Activated CD4-positive, alpha-beta T cell treated with anti-CD3 and anti-CD28 coated beads for 48 hours (primary cell): ENCODE results near the gene KLHL30.

Experiments used
- DNase-seq: peaks from one replicate; pipeline ENCODE4 v3.0.0-alpha.2; 2020

The KLHL30 gene, protein sequence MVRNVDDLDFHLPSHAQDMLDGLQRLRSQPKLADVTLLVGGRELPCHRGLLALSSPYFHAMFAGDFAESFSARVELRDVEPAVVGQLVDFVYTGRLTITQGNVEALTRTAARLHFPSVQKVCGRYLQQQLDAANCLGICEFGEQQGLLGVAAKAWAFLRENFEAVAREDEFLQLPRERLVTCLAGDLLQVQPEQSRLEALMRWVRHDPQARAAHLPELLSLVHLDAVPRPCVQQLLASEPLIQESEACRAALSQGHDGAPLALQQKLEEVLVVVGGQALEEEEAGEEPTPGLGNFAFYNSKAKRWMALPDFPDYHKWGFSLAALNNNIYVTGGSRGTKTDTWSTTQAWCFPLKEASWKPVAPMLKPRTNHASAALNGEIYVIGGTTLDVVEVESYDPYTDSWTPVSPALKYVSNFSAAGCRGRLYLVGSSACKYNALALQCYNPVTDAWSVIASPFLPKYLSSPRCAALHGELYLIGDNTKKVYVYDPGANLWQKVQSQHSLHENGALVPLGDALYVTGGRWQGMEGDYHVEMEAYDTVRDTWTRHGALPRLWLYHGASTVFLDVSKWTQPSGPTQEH

DNA sequence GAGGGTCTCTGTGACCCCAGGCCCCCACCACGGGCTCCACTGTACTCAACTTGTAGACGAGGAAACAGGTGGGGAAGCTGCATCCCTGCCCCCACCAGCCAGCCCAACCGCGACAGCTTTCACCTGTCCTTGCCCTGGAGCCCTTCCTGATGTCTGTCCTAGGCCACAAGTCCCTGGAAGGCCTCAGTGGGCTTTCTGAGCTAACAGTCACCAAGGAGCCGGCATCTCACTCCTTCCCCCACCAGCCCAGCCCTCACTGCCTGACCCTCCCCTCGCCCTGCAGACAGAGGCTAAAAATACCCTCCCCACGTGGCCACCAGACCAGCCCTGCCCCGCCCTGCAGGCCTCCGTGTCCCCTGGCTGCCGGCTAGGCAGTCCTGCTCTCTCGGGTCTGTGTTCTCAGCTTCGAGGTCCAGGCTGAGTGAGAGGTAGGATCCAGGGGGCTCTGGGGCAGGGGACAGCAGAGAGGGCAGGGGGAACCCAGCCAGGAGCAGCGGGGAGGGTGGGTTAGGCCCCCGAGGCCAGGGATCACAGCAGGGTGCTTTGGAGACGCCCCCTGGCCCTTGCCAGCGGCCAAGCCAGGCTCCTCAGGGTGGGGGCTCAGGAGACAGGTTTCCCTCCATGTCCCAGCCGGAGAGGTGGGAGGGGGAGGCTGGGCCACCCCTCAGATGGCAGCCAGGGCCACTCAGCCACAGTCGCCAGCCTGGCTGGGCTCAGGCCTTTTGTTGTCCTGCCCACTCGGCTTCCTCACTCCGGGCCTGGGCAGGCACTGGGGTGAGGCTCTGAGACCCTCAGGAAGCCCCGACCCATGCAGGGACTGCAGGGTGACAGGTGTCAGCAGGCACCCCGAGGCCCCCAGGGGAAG is at the start of gene KLHL30:
KLHL30 (plus strand) TSS at position 338 of the 865 bp plus-strand sequence. CDS start 2,087 bp downstream, outside the sequence.
- no peak for DNase-seq

DNA sequence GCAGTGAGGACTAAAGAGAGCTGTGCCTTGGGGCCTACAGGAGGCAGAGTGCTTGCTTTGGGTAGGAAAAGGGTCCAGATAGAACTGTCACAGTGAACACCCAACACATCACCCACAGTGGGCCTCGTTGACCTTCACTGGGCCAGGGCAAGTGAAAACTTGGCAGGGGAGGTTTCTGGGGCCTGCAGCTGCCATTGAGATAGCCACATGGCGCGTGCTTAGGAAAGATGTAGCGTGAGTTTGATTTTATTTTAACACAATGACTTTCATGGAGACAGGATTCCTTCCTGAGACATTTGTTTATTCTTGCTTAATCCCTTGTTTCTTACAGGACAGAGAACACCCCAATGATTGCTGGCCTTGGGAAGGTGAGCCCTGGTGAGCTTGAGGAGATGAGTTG is 47.6 kb upstream of the KLHL30 start:
- no peak for DNase-seq

DNA sequence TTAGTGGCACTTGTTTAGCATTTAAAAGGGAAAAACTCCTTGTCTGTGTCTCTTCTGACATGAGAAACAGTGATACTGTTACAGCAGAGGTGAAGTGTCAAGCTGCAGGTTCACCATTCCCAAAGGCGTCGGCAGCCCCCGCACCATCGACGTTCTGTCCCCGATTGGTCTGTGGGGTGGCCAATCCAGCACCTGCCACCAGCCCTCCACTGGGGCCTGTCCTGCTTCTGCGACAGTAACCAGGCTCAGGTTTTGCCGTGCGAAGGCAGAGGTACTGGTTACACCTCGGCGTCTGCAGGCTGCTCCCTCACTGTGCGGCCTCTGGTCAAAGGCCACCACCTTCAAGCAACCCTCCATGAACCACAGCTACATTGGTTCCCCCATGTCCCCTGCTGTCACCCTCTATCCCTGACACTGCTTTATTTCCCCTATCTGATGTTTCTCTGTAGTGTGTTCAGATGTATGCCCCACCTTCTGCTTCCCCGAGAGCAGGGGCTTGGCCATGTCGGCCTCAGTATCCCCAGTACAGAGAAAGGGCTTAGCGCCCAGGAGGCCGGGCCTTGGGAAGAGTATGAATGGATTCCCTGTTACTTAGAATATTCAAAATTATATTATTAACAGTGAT is 46.9 kb upstream of the KLHL30 start:
- no peak for DNase-seq

DNA sequence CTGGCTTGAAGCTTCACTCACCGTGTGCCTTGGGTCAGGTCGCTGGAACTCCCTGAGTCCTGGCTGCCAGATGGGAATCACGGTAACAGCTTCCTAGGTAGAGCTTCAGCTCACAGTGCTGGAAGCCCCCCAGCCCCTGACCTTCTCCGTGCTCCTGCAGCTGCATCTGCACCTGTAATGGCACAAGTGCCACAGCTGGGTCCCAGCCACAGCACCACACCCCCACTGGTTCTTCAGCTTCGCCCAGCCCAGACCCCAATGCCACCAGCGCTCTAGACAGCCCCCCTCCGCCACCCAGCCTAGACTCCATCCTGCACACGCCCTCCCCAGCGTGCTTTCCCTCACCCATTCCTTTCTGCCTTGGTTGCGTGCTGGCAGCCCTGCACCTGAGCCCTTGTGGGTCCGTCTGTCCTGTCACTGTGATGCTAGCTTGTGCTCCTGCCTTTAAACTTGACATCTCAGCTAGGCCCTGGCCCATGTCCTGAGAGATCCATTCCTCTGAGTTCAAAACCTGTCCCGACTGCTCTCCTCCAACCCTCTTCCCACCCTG is 45.9 kb upstream of the KLHL30 start:
- DNase-seq = no peak

DNA sequence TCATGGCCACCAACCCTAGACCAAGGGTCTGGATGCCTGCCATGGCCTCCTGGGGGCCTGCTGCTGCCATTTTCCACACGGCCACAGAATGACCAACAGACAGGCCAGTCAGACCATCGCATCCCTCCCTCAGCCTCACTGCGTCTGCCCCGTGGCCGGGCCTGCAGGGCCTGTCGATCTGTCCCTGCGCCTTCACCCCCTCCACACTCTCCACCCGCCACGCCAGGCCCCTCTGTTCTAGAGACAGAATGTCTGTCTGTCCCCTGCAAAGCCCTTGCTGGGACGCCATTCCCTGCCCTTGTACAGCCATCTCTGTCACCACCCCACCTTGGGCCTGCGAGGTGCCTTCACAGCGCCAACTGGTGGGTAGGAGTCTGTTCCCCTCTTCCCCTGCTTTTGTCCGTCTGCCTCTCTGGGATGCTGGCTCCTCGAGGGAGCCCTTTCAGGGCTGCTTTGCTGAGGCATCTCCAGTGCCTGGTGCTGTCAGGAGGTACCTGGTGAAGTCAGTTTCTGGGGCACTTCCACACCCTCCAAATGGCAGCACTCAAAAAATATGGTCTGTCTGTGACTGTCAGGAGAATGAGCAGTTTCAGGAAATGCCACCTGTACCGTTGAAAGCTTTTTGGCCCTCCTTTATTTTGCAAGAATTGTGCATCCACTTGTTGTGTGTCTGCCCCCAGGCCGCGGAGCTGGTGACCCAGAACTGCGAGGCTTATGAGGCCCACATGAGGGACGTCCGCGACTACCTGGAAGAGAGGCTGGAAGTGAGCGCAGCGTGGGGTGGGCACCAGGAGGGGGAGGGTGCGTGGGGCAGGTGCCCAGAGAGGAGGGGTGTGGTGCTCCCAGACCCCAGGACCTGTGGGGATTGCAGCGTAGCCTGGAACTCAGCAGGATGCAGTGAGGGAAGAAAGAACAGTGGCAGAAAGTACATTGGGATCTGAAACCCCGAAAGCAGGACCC is 45.0 kb upstream of the KLHL30 start:
- DNase-seq = no peak

DNA sequence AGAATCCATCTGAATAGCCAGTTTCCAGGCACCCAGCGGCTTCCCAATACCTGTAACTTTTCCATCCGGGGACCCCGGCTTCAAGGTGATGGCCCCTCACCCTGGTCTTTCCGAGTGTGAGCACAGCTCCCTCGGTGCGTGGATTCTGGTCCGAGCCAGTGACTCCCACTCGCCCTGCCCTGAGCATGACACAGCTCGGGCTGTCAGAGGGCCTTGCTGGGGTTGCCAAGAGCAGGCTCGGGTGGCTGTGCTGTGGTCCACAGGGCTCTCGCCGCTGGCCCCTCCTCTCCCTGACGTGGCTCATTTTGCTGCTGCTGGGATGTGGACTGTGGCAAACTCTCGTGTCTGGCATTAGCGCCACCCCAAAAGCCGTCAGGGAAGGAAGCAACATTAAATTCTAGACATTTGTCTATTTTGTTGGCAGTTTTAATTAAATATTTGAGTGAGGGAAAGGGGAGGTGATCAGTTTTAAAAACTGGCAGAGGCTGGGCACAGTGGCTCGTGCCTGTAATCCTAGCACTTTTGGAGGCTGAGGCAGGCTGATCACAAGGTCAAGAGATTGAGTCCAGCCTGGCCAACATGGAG is 43.9 kb upstream of the KLHL30 start:
- DNase-seq = no peak

DNA sequence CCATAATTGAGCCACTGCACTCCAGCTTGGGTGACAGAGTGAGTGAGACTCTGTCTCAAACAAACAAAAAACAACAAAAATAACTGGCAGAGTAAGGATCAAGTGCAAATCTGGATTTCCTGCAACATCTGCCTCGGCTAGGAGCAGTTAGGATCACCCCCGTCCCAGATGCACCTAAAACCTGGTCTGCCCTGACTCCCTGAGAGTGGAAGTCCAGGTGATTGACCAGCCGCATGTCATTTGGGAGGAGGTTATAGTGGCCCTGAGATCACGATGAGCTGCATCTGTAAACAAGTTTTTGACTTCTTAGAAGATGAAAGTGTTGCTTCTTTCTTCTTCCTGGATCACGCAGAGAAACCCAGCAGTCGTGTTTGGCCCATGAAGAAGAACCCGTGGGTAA is 43.3 kb upstream of the KLHL30 start:
- no peak for DNase-seq

DNA sequence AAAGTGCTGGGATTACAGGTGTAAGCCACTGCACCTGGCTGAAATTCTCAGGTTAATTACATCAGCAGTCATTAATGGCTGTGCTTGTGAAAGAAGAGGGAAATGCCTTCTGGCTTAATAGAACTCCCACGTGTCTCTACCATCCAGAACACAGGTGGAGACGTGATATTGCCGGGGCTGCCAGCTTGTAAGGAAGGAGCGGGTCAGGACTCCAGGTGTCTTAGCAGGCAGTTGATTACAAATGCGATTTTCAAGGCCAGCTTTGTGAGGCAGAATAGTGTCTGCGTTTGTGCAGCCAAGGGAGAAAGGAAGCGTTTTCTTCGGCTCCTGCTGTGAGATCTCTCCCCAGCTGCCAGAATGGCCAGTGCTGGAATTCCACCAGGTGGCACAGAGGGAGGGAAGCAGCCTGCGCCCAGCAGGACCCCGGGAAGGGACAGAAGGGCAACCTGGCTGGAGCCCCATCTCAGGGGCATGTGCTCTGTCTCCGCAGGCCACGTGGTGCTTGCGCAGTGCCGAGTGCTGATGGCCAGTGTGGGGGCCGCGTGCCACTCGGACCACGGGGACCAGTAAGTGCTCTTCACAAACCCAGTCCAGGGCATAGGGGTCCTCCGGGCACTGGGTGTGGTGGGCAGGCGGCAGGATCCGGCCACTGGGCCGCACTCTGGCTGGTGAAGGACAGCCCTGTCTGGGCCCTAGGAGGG is 42.0 kb upstream of the KLHL30 start:
- DNase-seq = no peak

DNA sequence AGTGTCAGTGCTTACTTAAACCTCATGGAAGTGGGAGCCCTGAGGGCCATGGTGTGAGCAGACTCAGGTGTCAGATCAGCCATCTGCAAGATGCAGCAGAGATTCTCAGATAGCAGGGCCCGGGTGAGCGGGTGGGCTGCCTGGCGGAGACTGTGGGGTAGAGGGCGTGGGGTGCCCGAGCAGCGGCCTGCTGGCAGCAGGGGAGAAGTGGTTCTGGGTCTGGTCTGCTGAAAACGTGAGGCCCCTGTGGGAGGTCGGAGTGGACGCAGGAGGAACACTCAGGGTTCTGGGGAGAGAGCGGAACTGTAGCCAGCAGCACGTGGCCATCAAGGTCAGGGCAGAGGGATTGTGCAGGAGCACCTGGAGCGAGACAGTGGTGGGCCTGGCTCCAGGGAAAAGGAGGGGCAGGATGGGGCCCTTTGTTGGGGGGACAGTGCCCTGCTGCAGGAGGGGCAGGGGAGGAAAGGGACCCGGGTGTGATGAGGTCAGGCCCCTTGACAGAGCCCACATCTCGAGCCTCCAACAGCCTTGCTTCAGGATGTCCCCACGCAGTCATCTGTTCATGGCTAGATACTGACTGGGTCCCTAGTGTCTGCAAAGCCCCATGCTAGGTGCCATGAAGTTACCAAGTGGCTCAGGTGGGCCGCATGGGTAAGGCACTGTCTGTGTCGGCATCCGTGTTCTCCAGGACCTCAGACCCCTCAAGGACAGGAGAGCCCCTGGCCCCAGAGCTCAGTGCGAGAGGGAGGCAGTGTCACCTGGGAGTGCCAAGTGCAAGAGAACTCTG is 41.1 kb upstream of the KLHL30 start:
- no peak for DNase-seq

DNA sequence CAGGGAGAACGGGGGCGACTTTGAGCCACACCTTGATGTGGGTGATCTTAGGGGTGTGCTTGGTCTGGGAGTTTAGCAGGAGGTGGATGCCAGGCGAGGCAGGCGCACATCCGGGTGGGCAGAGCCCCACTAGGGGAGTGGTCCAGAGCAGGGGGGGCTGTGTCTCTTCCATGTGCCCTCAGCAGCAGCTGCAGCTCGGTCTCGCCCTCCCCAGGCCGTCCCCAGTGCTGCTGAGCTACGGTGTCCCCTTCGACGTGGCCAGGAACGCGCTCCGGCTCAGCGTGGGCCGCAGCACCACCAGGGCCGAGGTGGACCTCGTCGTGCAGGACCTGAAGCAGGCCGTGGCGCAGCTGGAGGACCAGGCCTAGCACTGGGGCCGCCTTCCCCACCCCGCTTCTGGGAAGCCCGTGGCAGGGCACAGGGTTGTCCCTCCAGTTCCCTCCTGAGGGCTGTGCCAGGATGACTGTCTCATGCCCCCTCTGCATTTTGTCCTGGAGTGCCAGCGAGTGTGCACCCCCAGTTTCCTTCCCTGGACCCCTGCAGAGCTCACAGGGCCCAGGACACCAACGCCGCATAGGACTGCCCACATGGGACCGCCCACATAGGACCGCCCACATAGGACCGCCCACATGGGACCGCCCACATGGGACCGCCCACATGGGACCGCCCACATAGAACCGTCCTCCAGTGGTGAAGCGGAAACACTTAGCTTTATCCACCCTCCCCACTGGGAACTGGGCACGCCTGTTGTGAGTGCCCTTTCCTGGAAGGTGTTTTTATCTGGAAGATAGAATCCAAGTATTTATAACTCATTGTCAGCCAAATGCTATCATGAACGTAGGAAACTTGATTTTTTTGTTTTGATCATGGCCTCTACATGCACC is 40.2 kb upstream of the KLHL30 start:
- no peak for DNase-seq

DNA sequence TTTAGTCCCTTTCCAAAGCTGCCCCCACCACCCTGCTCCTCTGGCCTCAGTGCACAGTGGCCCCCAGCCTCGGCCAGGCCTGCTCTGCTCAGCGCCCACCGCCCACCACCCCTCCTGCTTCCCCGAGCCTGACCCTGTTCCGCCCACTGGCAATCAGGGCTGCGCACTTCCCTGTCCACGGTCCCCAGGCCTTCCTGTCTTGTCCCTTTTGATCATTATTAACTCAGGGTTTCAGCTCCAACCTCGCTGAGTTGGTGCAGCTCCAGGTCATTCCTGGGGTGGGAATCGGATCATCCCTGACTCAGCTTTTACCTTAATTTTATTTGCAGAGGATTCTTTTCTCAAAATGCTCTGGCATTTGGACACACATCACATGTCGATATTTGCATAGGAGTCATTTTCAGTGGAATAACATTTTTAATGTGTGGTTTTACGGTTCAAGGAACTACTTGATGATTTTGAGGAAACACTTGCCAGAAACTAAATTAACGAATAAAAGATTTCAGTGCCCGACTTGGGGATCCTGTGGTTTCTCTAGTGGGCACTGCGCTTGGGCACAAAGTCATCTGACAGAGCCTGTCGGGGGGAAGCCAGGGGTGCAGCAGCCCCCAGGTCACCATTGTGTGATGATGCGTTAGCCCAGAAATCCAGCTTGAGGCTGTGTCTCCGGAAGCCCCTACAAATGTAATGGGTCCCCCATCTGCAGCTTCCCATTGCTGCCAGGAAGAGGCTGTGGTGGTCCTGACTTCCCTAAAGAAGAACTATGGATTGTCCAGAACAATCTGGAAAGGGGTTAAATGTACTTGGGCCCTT is 39.4 kb upstream of the KLHL30 start:
- DNase-seq = no peak

DNA sequence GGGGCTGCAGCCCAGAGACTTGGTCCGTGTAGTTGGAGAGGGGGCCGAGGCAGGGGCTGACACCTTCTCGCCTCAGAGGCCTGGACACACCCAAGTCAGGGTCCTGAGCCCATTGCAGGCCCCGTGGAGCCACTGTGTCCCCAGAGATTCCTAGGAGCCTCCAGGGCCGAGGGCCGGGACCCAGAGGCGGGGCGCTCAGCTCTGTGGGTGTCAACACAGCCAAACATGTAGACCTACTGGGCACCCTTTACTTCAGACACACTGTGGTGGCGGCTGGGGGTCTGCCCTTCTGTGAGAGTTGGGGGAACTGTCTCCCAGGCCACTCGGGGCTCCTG is 38.8 kb upstream of the KLHL30 start:
- DNase-seq = no peak

DNA sequence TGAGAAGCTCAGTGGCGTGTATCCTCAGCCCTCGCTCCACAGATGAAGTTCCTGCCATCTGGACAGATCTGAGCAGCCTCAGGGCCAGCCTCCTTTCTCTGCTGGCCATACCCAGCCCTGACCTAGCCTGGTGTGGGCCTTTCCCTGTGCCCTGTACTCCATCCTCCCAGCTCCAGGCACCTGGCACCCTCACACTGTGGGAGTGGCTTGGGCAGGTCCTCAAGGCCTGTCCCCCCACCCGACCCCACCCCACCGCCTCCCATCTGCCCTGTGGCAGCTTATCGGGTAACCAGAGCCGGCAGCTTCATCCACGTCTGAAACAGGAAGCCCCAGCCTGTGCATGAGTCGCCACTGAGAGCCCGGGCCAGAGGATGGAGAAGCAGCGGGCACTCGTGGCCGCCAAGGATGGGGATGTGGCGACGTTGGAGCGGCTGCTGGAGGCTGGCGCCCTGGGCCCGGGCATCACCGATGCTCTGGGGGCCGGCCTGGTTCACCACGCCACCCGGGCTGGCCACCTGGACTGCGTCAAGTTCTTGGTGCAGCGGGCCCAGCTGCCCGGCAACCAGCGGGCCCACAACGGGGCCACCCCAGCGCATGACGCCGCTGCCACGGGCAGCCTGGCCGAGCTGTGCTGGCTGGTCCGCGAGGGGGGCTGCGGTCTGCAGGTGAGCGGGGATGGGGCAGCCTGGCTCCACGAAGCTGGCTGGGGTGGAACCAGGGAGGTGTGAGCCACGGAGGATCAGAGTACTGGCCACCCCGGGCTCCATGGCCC is 38.2 kb upstream of the KLHL30 start, which contains the start of gene ESPNL:
ESPNL (plus strand) TSS at position 292 of the 772 bp plus-strand sequence; CDS start at position 372, 80 bp downstream.
- no peak for DNase-seq

DNA sequence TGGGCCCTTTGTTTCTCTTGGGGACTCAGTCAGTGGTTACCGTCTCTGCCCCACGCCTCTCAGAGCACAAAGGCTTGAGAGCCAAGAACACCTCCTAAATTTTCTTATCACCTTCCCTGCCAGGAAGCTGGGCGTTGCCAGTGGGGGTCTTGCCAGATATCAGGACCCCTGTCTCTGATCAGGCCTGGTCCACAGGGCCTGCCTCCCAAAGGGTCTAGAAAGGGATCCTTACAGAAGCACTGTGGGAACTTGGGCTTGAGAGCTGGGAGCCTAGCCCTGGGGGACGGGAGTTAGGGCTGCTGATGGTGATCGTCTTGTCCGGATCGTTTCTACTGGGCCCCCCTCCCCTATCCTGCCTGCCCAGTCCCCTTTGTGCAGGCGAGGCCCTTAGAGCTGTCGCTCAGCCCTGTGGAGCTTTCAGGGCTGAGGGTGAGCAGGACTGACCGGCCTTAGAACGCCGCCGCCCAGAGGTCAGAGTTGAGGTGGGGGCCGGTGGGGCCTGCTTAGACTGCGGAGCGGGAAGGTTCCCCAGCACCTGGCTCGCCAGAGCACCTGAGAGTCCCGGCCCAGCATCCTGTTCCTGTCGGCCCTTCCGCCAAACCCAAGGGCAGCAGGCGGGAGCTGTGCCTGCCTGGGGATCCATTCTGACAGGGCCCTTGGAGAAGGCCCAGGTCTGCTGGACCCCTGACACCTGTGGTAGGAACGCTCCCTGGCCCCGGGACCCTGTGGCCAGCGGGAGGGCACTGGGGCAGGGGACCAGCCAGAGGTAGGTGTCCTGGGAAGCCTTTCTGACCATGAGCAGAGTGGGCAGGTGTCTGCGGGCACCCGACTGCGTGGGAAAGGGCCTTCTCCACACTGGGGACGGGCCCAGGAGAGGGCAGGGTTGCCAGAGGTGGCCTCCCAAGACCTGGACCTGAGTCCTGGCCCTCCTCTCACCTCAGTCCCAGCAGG is 37.4 kb upstream of the KLHL30 start:
- no peak for DNase-seq
